SU-DHL-6 (cell line): ENCODE data around the gene TMC1.

Source experiments
- CTCF ChIP-seq: fragments of 200-600 bp; sonication (generic); IDR thresholded peaks from one replicate; pipeline ENCODE4 v1.5.1; 2017; ENCODE audit warnings: antibody characterized with exemption, mild to moderate bottlenecking, low read length, moderate library complexity; ENCODE audit not compliant: insufficient read depth, poor library complexity, severe bottlenecking
- EZH2phosphoT487 ChIP-seq: fragments of 200-600 bp; sonication (generic), shearing (Covaris generic); conservative IDR thresholded peaks from 2 replicates; pipeline ENCODE4 v1.6.1; 2018; ENCODE audit warnings: mild to moderate bottlenecking, antibody characterized with exemption, low read length, moderate library complexity, mixed read lengths

GRCh38 chr9:72743836-72744235 is 222.4 kb downstream of the TMC1 start:
- TF ChIP-seq CTCF = no peak
- no peak for TF ChIP-seq EZH2phosphoT487
